Lower leg skin (tissue), 4 donors: Measurements from ENCODE around the gene DAP. TPM values are rescaled to one million over a fixed set of nuclear protein-coding genes. Genes with fewer than 3 reads are reported as not detected.

ENCODE experiments used
- DNase-seq, 2 donors: peaks; one replicate each; pipeline ENCODE4 v3.0.0-alpha.2; 2019; ENCODE audit warnings: low spot score in 2 of 2
- H3K4me3 ChIP-seq: fragments of 200-600 bp; sonication (generic); 2 replicates; pipeline ENCODE4 v1.5.1; 2017; ENCODE audit warnings: mild to moderate bottlenecking, low read depth; ENCODE audit not compliant: poor library complexity, severe bottlenecking
- CTCF ChIP-seq, 3 donors: fragments of 450-650 bp; IDR thresholded peaks; one replicate each; pipeline ENCODE4 v1.5.1; 2016; ENCODE audit warnings: antibody characterized with exemption in 3 of 3, mild to moderate bottlenecking in 3 of 3, moderate library complexity in 2 of 3
- POLR2A ChIP-seq, 2 donors: fragments of 450-650 bp; IDR thresholded peaks; one replicate each; pipeline ENCODE4 v1.6.1; 2016 to 2017; ENCODE audit warnings: antibody characterized with exemption in 2 of 2, mild to moderate bottlenecking in 1 of 2, moderate library complexity in 1 of 2
- WGBS, 2 donors: methylation state at CpG; one replicate each; pipeline ENCODE4 v1.1.5; 2018; 5-methylcytosine and 5-hydroxymethylcytosine counted together
- intact Hi-C: fragments of 100-400 bp; cut with DNase I; formaldehyde crosslinking; loops from one replicate; pipeline ENCODE4 v1.15.0; 2023; ENCODE audit warnings: low total_unique reads
- total RNA-seq, 4 donors: library from RNA; depleted of rRNA; stranded (reverse); fragments of >200 nt; gene quantifications; one replicate each; pipeline ENCODE4 v1.1.0, GENCODE V29; 2016

Gene DAP
- total RNA-seq, 4 donors from 2014 or later: 36.4 to 41.9 (median 39.7) TPM

GRCh38 chr5:10715605-10716290 is 45.3 kb downstream of the DAP start:
- intact Hi-C loops: no loop called here
- WGBS, 2 donors: 71 to 78% methylated on average over 9 of the region's 9 CpGs
- no peak for DNase-seq
- no peak overlapping the region for H3K4me3 ChIP-seq
- TF ChIP-seq CTCF (IDR thresholded peaks at IDR 0.05) (no peak), POLR2A (IDR thresholded peaks at IDR 0.05) (no peak)

GRCh38 chr5:10712574-10713366 is 48.3 kb downstream of the DAP start:
- WGBS, 2 donors: 93 to 94% methylated on average over 8 of the region's 8 CpGs
- no peak overlapping the region for H3K4me3 ChIP-seq
- TF ChIP-seq POLR2A (IDR thresholded peaks at IDR 0.05) (no peak), CTCF (IDR thresholded peaks at IDR 0.05) (no peak)
- intact Hi-C loops: no loop called here
- no peak for DNase-seq

DNA sequence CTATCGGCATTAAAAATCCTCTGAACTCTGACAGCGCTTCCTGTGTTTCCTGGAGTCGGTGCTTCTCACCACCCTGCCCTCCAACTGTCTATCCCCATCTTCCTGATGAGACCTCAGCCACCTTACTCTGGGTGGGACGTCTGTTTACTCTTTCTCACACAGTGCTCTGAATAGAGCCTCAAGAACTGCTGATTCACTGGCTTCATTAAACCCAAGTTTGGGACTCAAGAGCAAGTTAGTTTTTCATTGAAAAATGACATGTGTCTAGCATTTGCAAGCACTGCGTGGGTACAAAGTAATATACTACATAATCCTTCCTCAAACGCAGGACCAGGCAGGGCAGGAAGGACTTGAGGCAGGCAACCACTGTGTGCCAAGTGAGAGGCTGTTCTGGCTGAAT is 49.5 kb downstream of the DAP start:
- DNase-seq: no peak
- WGBS, 2 donors: 83 to 87% methylated on average over 6 of the region's 6 CpGs
- intact Hi-C loops: no loop called here
- TF ChIP-seq POLR2A (IDR thresholded peaks at IDR 0.05) (no peak), CTCF (IDR thresholded peaks at IDR 0.05) (no peak)
- H3K4me3 ChIP-seq: no peak overlapping the region

- TF ChIP-seq POLR2A (IDR thresholded peaks at IDR 0.05) (no peak), CTCF (IDR thresholded peaks at IDR 0.05) (no peak)
- 93% methylated on average over 10 of the region's 10 CpGs for WGBS, 2 donors
Measured at GRCh38 chr5:10710513-10711128, 50.4 kb downstream of the DAP start.

DNA sequence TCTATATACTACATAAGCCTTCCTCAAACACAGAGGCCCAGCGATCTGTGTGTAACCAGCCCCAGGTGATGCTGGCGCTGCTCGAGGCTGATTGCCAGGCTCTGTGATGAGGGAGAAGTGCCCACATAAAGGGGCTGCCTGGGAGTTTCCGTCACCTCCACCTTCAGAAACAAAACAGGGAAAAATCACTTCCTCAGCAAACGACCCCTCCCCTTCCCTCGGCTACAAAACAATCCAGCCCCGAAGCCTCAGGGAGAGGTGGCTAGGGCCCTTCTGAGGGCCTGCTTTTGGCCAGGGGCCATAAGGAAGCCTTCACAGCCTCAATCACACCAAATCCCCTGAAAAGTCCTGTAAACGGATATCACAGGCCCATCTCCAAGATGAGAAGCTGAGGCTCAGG is 51.1 kb downstream of the DAP start:
- intact Hi-C loops: no loop called here
- 82 to 92% methylated on average over 8 of the region's 8 CpGs for WGBS, 2 donors
- no peak for DNase-seq
- TF ChIP-seq CTCF (IDR thresholded peaks at IDR 0.05): no peak
- TF ChIP-seq POLR2A (IDR thresholded peaks at IDR 0.05): no peak
- H3K4me3 ChIP-seq: no peak overlapping the region

More at GRCh38 chr5:10710513-10711128, 50.4 kb downstream of the DAP start:
- intact Hi-C loops: no loop called here
- H3K4me3 ChIP-seq: no peak overlapping the region
- DNase-seq: no peak
